ENCODE measurements around the gene SLC9A1. TPM values are rescaled to one million over a fixed set of nuclear protein-coding genes. Genes with fewer than 3 reads are reported as not detected.

Gene SLC9A1
- total RNA-seq, 1 experiment from 2014 or later: 27.5 TPM

- intact Hi-C loops (cut with micrococcal nuclease; ENCODE audit: unreplicated experiment): no loop called here
- no peaks in the 10 kb centered on the region for H4K20me1 ChIP-seq (ENCODE audit: insufficient read depth)
- ChIA-PET CTCF (no interaction called here), POLR2A (ENCODE audit: unreplicated experiment) (no interaction called here)
- peaks cover 27% of the 10 kb centered on the region for H3F3A ChIP-seq (ENCODE audit: insufficient read depth, low read depth)
- no peak overlapping the region for H3K27ac ChIP-seq
- H3K9me3 ChIP-seq (ENCODE audit: insufficient read depth, low read depth): no peaks in the 10 kb centered on the region
- H3K9me2 ChIP-seq (ENCODE audit: insufficient read depth): no peaks in the 10 kb centered on the region
- no peak overlapping the region for H2AFZ ChIP-seq
- H3K79me2 ChIP-seq (ENCODE audit: low read depth): peaks cover 71% of the 10 kb centered on the region
- peaks cover 67% of the 10 kb centered on the region for H3K4me1 ChIP-seq (replicated peaks; ENCODE audit: insufficient read depth)
- H3K36me3 ChIP-seq (ENCODE audit: low read depth): no peaks in the 10 kb centered on the region
- TF ChIP-seq EZH2 (IDR thresholded peaks at IDR 0.05; ENCODE audit: low read depth): no peak
- no peak for TF ChIP-seq CTCF (conservative IDR thresholded peaks at IDR 0.05)
- no peak for DNase-seq
- no peaks in the 10 kb centered on the region for H3K27me3 ChIP-seq (ENCODE audit: insufficient read depth, low read depth)
- no peak overlapping the region for H3K4me3 ChIP-seq
- no TSS peak for BruUV-seq (replicated peaks)
- peak overlapping the region; percentile 42 for H3K4me2 ChIP-seq
Observed at GRCh38 chr1:27148591-27148990, 6.3 kb downstream of the SLC9A1 start.

- peaks cover 71% of the 10 kb centered on the region for H3K79me2 ChIP-seq (ENCODE audit: low read depth)
Observed at GRCh38 chr1:27147842-27148518, 6.9 kb downstream of the SLC9A1 start.

GRCh38 chr1:27145934-27146354 is 9.0 kb downstream of the SLC9A1 start:
- Histone ChIP-seq H2AFZ (no peak overlapping the region), H3K4me2 (peak overlapping the region; percentile 81), H4K20me1 (ENCODE audit: insufficient read depth) (no peaks in the 10 kb centered on the region), H3F3A (ENCODE audit: insufficient read depth, low read depth) (peaks cover 47% of the 10 kb centered on the region), H3K27ac (peak overlapping the region; percentile 76), H3K4me3 (no peak overlapping the region; the same call in 1 of the 2 replicates), H3K27me3 (ENCODE audit: insufficient read depth, low read depth) (no peaks in the 10 kb centered on the region), H3K9me2 (ENCODE audit: insufficient read depth) (no peaks in the 10 kb centered on the region), H3K4me1 (replicated peaks; ENCODE audit: insufficient read depth) (peaks cover 76% of the 10 kb centered on the region), H3K79me2 (ENCODE audit: low read depth) (peaks cover 63% of the 10 kb centered on the region), H3K9me3 (ENCODE audit: insufficient read depth, low read depth) (no peaks in the 10 kb centered on the region), H3K36me3 (ENCODE audit: low read depth) (no peaks in the 10 kb centered on the region)
- TF ChIP-seq CTCF (conservative IDR thresholded peaks at IDR 0.05): no peak
- intact Hi-C loops (cut with micrococcal nuclease; ENCODE audit: unreplicated experiment): no loop called here
- ChIA-PET POLR2A (ENCODE audit: unreplicated experiment) (no interaction called here), CTCF (interaction anchor here (0.6 to 0.9 kb wide), 2 partner anchors 34 to 94 kb away, joined by 3 to 4 read pairs; no protein-coding TSS in a partner anchor)
- peak; percentile 62 to 73 for DNase-seq
- no TSS peak for BruUV-seq (replicated peaks)

More at GRCh38 chr1:27147842-27148518, 6.9 kb downstream of the SLC9A1 start:
- Histone ChIP-seq H3F3A (ENCODE audit: insufficient read depth, low read depth) (peaks cover 27% of the 10 kb centered on the region), H3K4me3 (no peak overlapping the region), H3K36me3 (ENCODE audit: low read depth) (no peaks in the 10 kb centered on the region), H2AFZ (no peak overlapping the region), H3K27me3 (ENCODE audit: insufficient read depth, low read depth) (no peaks in the 10 kb centered on the region), H3K9me2 (ENCODE audit: insufficient read depth) (no peaks in the 10 kb centered on the region), H3K27ac (no peak overlapping the region), H3K4me1 (replicated peaks; ENCODE audit: insufficient read depth) (peaks cover 67% of the 10 kb centered on the region), H3K9me3 (ENCODE audit: insufficient read depth, low read depth) (no peaks in the 10 kb centered on the region), H4K20me1 (ENCODE audit: insufficient read depth) (no peaks in the 10 kb centered on the region), H3K4me2 (peak overlapping the region; percentile 42)
- ChIA-PET CTCF (no interaction called here), POLR2A (ENCODE audit: unreplicated experiment) (no interaction called here)
- BruUV-seq (replicated peaks): no TSS peak
- TF ChIP-seq EZH2 (IDR thresholded peaks at IDR 0.05; ENCODE audit: low read depth) (no peak), CTCF (conservative IDR thresholded peaks at IDR 0.05) (no peak)
- intact Hi-C loops (cut with micrococcal nuclease; ENCODE audit: unreplicated experiment): no loop called here
- DNase-seq: no peak
